NCI-H1105 (cell line): Measurements from ENCODE around the gene WDR48.

Source experiments
- DNase-seq: peaks from one replicate; lab custom pipeline; 2025; lab: John Stamatoyannopoulos, UW

WDR48 gene

GRCh38 chr3:39124876-39125840 is 73.3 kb downstream of the WDR48 start:
- DNase-seq: no peak

GRCh38 chr3:39125841-39126500 is 74.2 kb downstream of the WDR48 start:
- no peak for DNase-seq

- DNase-seq: no peak
Observed at GRCh38 chr3:39126532-39127071, 74.8 kb downstream of the WDR48 start.

- no peak for DNase-seq
Observed at GRCh38 chr3:39127269-39127907, 75.6 kb downstream of the WDR48 start.

- no peak for DNase-seq
Observed at GRCh38 chr3:39127908-39128304, 76.1 kb downstream of the WDR48 start.

GRCh38 chr3:39128951-39129350 is 77.1 kb downstream of the WDR48 start:
- no peak for DNase-seq

GRCh38 chr3:39130026-39130425 is 78.2 kb downstream of the WDR48 start:
- no peak for DNase-seq

- no peak for DNase-seq
Observed at GRCh38 chr3:39130693-39131265, 79.0 kb downstream of the WDR48 start.

- no peak for DNase-seq
Observed at GRCh38 chr3:39132096-39133092, 80.6 kb downstream of the WDR48 start.

GRCh38 chr3:39133093-39133490 is 81.3 kb downstream of the WDR48 start:
- no peak for DNase-seq

GRCh38 chr3:39133822-39134221 is 82.0 kb downstream of the WDR48 start:
- DNase-seq: no peak

- no peak for DNase-seq
Observed at GRCh38 chr3:39134305-39134704, 82.5 kb downstream of the WDR48 start.

- no peak for DNase-seq
Observed at GRCh38 chr3:39135170-39135805, 83.5 kb downstream of the WDR48 start.

- DNase-seq: no peak
Observed at GRCh38 chr3:39136533-39137434, 85.0 kb downstream of the WDR48 start.

GRCh38 chr3:39137435-39137936 is 85.7 kb downstream of the WDR48 start:
- no peak for DNase-seq

GRCh38 chr3:39137991-39138803 is 86.4 kb downstream of the WDR48 start:
- no peak for DNase-seq

- no peak for DNase-seq
Observed at GRCh38 chr3:39138804-39139415, 87.1 kb downstream of the WDR48 start.

GRCh38 chr3:39139442-39139841 is 87.6 kb downstream of the WDR48 start:
- no peak for DNase-seq
